Activated B cell treated with CpG ODN at 0.5 μM for 24 hours (primary cell): ENCODE measurements around the gene MOB2. TPM values are rescaled to one million over a fixed set of nuclear protein-coding genes. Genes with fewer than 3 reads are reported as not detected.

Experiments
- ATAC-seq: fragments of 200-7000 bp; cut with Tn5 transposase; one replicate; pipeline ENCODE4 v1.10.0; 2021; ENCODE audit warnings: low read depth, mild to moderate bottlenecking, moderate library complexity
- CTCF ChIA-PET: fragments of 350-600 bp; sonication (Branson Sonifier 250); formaldehyde crosslinking; loops from one replicate; lab custom pipeline; 2021; ENCODE audit warnings: antibody characterized with exemption; lab: Charles Lee
- POLR2A ChIA-PET: fragments of 350-600 bp; sonication (Branson Sonifier 250); formaldehyde crosslinking; loops from one replicate; lab custom pipeline; 2021; ENCODE audit warnings: antibody characterized with exemption; lab: Charles Lee
- DNase-seq: peaks from one replicate; pipeline ENCODE4 v3.0.0; 2022
- H3K27ac Mint-ChIP-seq: one replicate; pipeline ENCODE4 v1.8.0; 2020; ENCODE audit warnings: mixed read lengths
- H3K27me3 Mint-ChIP-seq: one replicate; pipeline ENCODE4 v1.8.0; 2021; ENCODE audit warnings: mixed read lengths
- H3K36me3 Mint-ChIP-seq: one replicate; pipeline ENCODE4 v1.8.0; 2021; ENCODE audit warnings: low read depth, mixed read lengths
- H3K4me1 Mint-ChIP-seq: one replicate; pipeline ENCODE4 v1.8.0; 2021; ENCODE audit warnings: mixed read lengths
- H3K4me3 Mint-ChIP-seq: one replicate; pipeline ENCODE4 v1.8.0; 2020; ENCODE audit warnings: mild to moderate bottlenecking, mixed read lengths
- H3K9me3 Mint-ChIP-seq: one replicate; pipeline ENCODE4 v1.8.0; 2020; ENCODE audit warnings: mixed read lengths
- intact Hi-C: fragments of 100-400 bp; cut with micrococcal nuclease; formaldehyde crosslinking; loops from one replicate; pipeline ENCODE4 v1.15.1; 2024
- total RNA-seq: library from RNA; stranded (reverse); gene quantifications from 2 replicates; pipeline ENCODE4 v1.2.3, GENCODE V29; 2022
- TF ChIP-seq, protein P1 (sequence below): fragments of 200-600 bp; IDR thresholded peaks from one replicate; pipeline ENCODE4 v1.8.0; 2022; ENCODE audit warnings: antibody characterized with exemption, mild to moderate bottlenecking

MOB2 gene
- total RNA-seq, 1 donor from 2014 or later, result 29.5 TPM

DNA sequence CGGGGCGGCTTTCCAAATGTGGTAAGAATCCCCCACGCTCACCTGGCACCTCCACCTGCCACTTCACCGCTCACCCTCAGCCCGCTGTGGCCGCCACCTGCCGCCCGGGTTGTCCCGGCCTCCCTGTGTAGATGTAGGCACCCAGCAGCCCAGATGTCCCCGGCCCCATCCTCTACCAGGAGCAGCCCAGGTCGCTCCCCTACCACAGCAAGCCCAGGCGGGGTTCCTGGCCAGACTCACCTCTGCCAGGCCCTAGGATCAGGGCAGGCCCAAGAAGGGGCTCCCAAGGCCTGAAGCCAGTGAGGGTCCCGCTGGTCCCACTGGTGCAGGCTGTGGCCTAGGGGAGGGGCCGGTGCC is 27.4 kb downstream of the MOB2 start:
- POLR2A ChIA-PET, result no interaction called here

DNA sequence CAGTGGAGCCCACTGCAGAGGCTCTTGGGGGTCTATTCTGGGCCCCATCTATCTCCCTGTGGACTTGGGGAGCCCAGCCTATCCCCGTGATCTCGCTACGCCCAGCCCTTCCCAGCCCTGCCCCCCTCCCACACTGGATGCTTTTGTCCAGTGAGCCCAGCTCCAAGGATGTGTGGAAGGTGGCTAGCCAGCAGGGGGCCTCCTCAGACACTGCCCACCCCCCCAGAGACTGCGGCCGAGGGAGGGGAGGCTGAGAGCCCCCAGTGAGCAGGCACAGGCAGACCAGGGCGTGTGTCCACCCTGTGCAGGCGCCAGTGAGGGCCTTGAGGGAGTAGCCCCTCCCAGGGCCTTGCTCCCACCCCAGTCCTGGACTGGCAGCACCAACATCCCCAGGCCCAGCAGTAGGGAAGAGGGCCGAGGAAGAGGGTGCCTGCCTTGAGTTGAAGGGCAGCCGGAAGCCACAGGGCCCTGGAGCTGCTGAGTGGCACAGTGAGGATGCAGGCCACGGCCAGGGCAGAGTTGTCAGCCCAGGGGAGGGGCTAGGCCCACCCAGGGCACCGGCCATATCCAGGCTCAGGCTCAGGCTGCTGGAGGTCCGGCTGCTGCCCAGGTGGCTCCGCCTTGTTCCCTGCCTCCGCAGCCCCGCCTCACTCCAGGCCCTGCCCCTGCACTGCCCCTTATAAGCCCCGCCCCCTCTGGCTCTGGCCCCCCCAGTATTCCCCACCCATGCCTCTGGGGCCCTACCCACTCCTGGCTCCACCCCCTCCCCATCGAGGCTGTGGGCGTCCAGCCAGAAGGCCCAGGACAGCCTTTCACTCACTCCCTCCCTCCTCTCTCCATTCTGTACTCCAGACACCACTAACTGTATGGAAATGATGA is 28.0 kb downstream of the MOB2 start:
- H3K27me3 Mint-ChIP-seq, result no peaks in the 10 kb centered on the region
- H3K4me3 Mint-ChIP-seq, result no peak overlapping the region
- ChIA-PET CTCF (no interaction called here), POLR2A (no interaction called here)
- ATAC-seq, result no peak
- H3K36me3 Mint-ChIP-seq, result no peaks in the 10 kb centered on the region
- TF ChIP-seq, protein P1, sequence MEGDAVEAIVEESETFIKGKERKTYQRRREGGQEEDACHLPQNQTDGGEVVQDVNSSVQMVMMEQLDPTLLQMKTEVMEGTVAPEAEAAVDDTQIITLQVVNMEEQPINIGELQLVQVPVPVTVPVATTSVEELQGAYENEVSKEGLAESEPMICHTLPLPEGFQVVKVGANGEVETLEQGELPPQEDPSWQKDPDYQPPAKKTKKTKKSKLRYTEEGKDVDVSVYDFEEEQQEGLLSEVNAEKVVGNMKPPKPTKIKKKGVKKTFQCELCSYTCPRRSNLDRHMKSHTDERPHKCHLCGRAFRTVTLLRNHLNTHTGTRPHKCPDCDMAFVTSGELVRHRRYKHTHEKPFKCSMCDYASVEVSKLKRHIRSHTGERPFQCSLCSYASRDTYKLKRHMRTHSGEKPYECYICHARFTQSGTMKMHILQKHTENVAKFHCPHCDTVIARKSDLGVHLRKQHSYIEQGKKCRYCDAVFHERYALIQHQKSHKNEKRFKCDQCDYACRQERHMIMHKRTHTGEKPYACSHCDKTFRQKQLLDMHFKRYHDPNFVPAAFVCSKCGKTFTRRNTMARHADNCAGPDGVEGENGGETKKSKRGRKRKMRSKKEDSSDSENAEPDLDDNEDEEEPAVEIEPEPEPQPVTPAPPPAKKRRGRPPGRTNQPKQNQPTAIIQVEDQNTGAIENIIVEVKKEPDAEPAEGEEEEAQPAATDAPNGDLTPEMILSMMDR, result no peak
- H3K27ac Mint-ChIP-seq, result no peak overlapping the region
- no peak for DNase-seq
- H3K4me1 Mint-ChIP-seq, result no peaks in the 10 kb centered on the region
- no peaks in the 10 kb centered on the region for H3K9me3 Mint-ChIP-seq
- intact Hi-C loops, result loop anchor here (1.0 kb wide), 1 partner anchor 116 kb away; no protein-coding TSS in a partner anchor

More for the DNA sequence above, 27.4 kb downstream of the MOB2 start:
- CTCF ChIA-PET, result no interaction called here
- no peaks in the 10 kb centered on the region for H3K9me3 Mint-ChIP-seq
- no peaks in the 10 kb centered on the region for H3K27me3 Mint-ChIP-seq
- ATAC-seq (no peak), DNase-seq (no peak)
- H3K36me3 Mint-ChIP-seq, result no peaks in the 10 kb centered on the region
- intact Hi-C loops, result no loop called here
- TF ChIP-seq, protein P1, result no peak
- H3K27ac Mint-ChIP-seq, result no peak overlapping the region
- H3K4me1 Mint-ChIP-seq, result no peaks in the 10 kb centered on the region
- no peak overlapping the region for H3K4me3 Mint-ChIP-seq

DNA sequence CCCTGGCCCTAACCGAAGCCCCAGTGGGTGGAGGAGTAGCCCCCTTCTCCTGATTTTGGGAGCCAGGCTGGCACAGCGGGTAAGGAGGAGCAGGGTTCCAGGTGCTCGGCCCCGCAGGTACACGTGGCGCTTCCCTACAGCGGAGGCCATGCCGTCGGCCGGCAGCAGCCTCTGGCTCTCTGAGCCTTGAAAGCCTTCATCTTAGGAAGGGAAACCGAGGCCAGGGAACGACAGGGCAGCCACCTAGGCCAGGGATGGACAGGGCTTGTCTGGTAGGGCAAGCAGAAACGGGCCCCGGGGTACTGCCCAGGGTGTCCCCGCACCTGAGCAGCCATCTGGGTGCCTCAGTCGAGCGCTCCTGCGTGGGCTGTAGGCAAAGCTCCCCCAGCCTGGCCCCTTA is 28.7 kb downstream of the MOB2 start:
- H3K4me3 Mint-ChIP-seq, result no peak overlapping the region
- H3K27me3 Mint-ChIP-seq, result no peaks in the 10 kb centered on the region
- ATAC-seq (no peak), DNase-seq (no peak)
- no peaks in the 10 kb centered on the region for H3K36me3 Mint-ChIP-seq
- CTCF ChIA-PET, result no interaction called here
- TF ChIP-seq, protein P1, result no peak
- H3K4me1 Mint-ChIP-seq, result peaks cover 2% of the 10 kb centered on the region
- POLR2A ChIA-PET, result no interaction called here
- no peak overlapping the region for H3K27ac Mint-ChIP-seq
- H3K9me3 Mint-ChIP-seq, result no peaks in the 10 kb centered on the region
- intact Hi-C loops, result loop anchor here (1.0 kb wide), 1 partner anchor 116 kb away; no protein-coding TSS in a partner anchor

DNA sequence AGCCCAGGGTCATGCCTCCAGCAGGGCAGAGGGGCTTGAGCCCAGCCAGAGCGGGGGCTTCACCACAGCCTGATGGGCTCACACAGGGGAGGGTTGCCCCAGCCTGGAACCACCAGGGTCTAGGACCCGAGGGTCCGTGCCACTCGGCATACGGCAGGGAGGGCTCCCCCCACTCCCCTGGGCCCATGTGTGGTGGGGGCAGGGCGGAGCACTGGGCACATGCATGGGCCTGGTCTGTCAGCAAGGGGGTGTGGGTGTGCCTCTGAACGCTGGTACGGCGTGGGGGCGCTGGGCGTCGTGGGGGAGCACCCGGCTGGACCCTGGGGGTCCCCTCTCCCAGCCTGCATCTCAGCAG is 29.3 kb downstream of the MOB2 start:
- CTCF ChIA-PET, result no interaction called here
- Mint-ChIP-seq H3K9me3 (no peaks in the 10 kb centered on the region), H3K36me3 (no peaks in the 10 kb centered on the region), H3K27me3 (no peaks in the 10 kb centered on the region), H3K4me1 (peaks cover 2% of the 10 kb centered on the region), H3K4me3 (no peak overlapping the region), H3K27ac (no peak overlapping the region)
- ATAC-seq (no peak), DNase-seq (no peak)
- POLR2A ChIA-PET, result no interaction called here
- intact Hi-C loops, result no loop called here
- TF ChIP-seq, protein P1, result no peak

DNA sequence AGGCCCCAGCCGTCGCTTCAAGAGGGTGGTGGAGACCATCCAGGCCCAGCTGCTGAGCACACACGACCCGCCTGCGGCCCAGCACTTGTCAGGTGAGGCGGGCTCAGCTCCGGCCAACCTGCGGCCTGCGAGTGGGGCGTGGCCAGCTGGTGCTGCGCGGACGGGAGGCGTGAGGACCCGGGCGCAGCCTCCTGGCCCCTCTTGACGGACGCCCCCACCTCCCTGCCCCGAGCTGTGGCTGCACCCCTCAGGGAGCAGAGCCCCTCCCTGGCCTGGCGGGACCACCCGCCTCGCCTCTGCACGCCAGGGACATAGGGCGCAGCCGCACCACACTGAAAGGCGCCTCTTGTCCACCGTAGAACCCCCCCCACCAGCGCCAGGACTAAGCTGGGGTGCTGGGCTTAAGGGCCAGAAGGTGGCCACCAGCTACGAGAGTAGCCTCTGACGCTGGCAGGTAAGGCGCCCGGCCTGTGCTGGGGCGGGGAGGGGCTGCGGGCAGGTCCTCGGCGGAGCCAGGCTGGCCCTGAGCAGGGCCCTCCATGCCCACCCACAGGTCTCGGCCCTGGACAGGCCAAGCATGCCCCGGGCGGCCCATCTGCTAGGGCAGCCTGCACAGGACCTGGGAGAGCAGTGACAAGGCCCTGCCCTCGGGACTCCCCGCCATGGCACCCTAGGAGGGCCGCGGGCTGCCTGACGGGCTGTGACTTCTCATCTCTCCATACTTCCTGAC is 29.8 kb downstream of the MOB2 start:
- Mint-ChIP-seq H3K4me3 (no peak overlapping the region), H3K36me3 (no peaks in the 10 kb centered on the region), H3K27ac (no peak overlapping the region), H3K9me3 (no peaks in the 10 kb centered on the region), H3K4me1 (peaks cover 2% of the 10 kb centered on the region), H3K27me3 (no peaks in the 10 kb centered on the region)
- DNase-seq, result no peak
- intact Hi-C loops, result no loop called here
- POLR2A ChIA-PET, result no interaction called here
- TF ChIP-seq, protein P1, result no peak
- ATAC-seq, result no peak
- CTCF ChIA-PET, result no interaction called here
